ENCODE results near the gene CASP8AP2.

GRCh38 chr6:89836639-89837222 lies 7.1 kb downstream of the CASP8AP2 start:
- TF ChIP-seq POLR2A (IDR thresholded peaks at IDR 0.05) (no peak), CTCF (IDR thresholded peaks at IDR 0.05) (no peak)
